ENCODE data around the gene NDUFA5.

- TF ChIP-seq GATA2 (IDR thresholded peaks at IDR 0.05; ENCODE audit: low read depth, low read length): no peak
- TF ChIP-seq GATA3 (IDR thresholded peaks at IDR 0.05; ENCODE audit: low read depth, low read length): no peak
Measured at GRCh38 chr7:123499211-123499970, 58.2 kb downstream of the NDUFA5 start.

Data from SH-SY5Y (cell line).